ENCODE results near the gene DNAJC11. TPM values are rescaled to one million over a fixed set of nuclear protein-coding genes. Genes with fewer than 3 reads are reported as not detected.

The DNAJC11 gene
- polyA plus RNA-seq, 1 of the 3 experiments (the other 2 are of a cell fraction), result 38.2 TPM

GRCh38 chr1:6594977-6595740 lies 106.5 kb downstream of the DNAJC11 start:
- Histone ChIP-seq H3K27ac (ENCODE audit: low read depth in 2 of 2, low read length in 1 of 2) (no peak overlapping the region), H2AFZ (ENCODE audit: low read depth) (no peak overlapping the region), H3K27me3 (ENCODE audit: insufficient read depth) (no peaks in the 10 kb centered on the region), H3K36me3 (replicated peaks in 1 of 2; ENCODE audit: control insufficient read depth in 1 of 2, insufficient read depth in 2 of 2, low read length in 1 of 2) (peaks cover 4 to 45% of the 10 kb centered on the region in 2 experiments), H3F3A (replicated peaks; ENCODE audit: insufficient read depth) (no peaks in the 10 kb centered on the region), H3K79me2 (ENCODE audit: insufficient read depth) (peaks cover 40% of the 10 kb centered on the region), H4K20me1 (ENCODE audit: insufficient read depth) (peaks cover 22% of the 10 kb centered on the region; the same call in 1 of the 2 replicates), H3K4me3 (ENCODE audit: low read depth in 2 of 2, low read length in 1 of 2) (no peak overlapping the region), H3K9me2 (no peaks in the 10 kb centered on the region), H3K9me3 (no peaks in the 10 kb centered on the region), H3K9ac (no peak overlapping the region), H3K4me2 (no peak overlapping the region), H3K4me1 (ENCODE audit: control insufficient read depth in 1 of 2, insufficient read depth in 2 of 2, low read depth in 1 of 2, low read length in 1 of 2) (peaks cover 0 to 4% of the 10 kb centered on the region in 2 experiments; a peak in 1 of 4 replicates)
- ChIA-PET POLR2A (interaction anchor here (0.6 to 1.0 kb wide), 2 partner anchors 15 to 28 kb away, joined by 3 read pairs; no protein-coding TSS in a partner anchor), CTCF (interaction anchor here (1.8 kb wide), 1 partner anchor 41 kb away, joined by 5 read pairs; the partner anchor contains the start of gene NOL9)
- DNase-seq, result no peak
- TF ChIP-seq CHD2 (IDR thresholded peaks at IDR 0.05; ENCODE audit: low read length, partially characterized antibody) (no peak), CTCF (IDR thresholded peaks at IDR 0.05) (no peak), ZBTB33 (IDR thresholded peaks at IDR 0.05; ENCODE audit: borderline replicate concordance, low read depth) (no peak)
- whole genome bisulfite sequencing (ENCODE audit: low lambda C conversion rate), result 92% methylated on average over 4 of the region's 11 CpGs

GRCh38 chr1:6593810-6594209 lies 107.8 kb downstream of the DNAJC11 start:
- Histone ChIP-seq H3K4me1 (ENCODE audit: control insufficient read depth in 1 of 2, insufficient read depth in 2 of 2, low read depth in 1 of 2, low read length in 1 of 2) (no peaks in the 10 kb centered on the region; a peak in 1 of 4 replicates), H4K20me1 (ENCODE audit: insufficient read depth) (peaks cover 16% of the 10 kb centered on the region; the same call in 1 of the 2 replicates), H3F3A (replicated peaks; ENCODE audit: insufficient read depth) (no peaks in the 10 kb centered on the region), H3K27me3 (ENCODE audit: insufficient read depth) (no peaks in the 10 kb centered on the region), H3K36me3 (replicated peaks in 1 of 2; ENCODE audit: control insufficient read depth in 1 of 2, insufficient read depth in 2 of 2, low read length in 1 of 2) (peaks cover 4 to 45% of the 10 kb centered on the region in 2 experiments), H3K9me3 (no peaks in the 10 kb centered on the region), H3K79me2 (ENCODE audit: insufficient read depth) (peaks cover 26% of the 10 kb centered on the region; the same call in 1 of the 2 replicates), H3K9ac (no peak overlapping the region), H2AFZ (ENCODE audit: low read depth) (no peak overlapping the region), H3K4me3 (ENCODE audit: low read depth in 2 of 2, low read length in 1 of 2) (no peak overlapping the region), H3K4me2 (no peak overlapping the region), H3K9me2 (no peaks in the 10 kb centered on the region), H3K27ac (ENCODE audit: low read depth in 2 of 2, low read length in 1 of 2) (no peak overlapping the region)
- no peak for DNase-seq
- CTCF ChIA-PET, result interaction anchor here (0.9 to 1.8 kb wide), 2 partner anchors 13 to 39 kb away, joined by 4 to 5 read pairs; partner anchors contain the start of gene NOL9
- POLR2A ChIA-PET, result no interaction called here
- 95% methylated on average over 6 of the region's 15 CpGs for WGBS (ENCODE audit: low lambda C conversion rate)
- no peak for TF ChIP-seq CTCF (IDR thresholded peaks at IDR 0.05)
- TF ChIP-seq FOXJ3 (CRISPR knock-in tag; IDR thresholded peaks at IDR 0.05), result no peak
- TF ChIP-seq GATA2 (CRISPR knock-in tag; IDR thresholded peaks at IDR 0.05), result no peak
- TF ChIP-seq FOXM1 (IDR thresholded peaks at IDR 0.05; ENCODE audit: low read depth), result no peak
- no peak for TF ChIP-seq NFIC (IDR thresholded peaks at IDR 0.05; ENCODE audit: borderline replicate concordance)
- TF ChIP-seq REST (IDR thresholded peaks at IDR 0.05; ENCODE audit: low read depth, low read length), result no peak
- no peak for TF ChIP-seq SIN3A (IDR thresholded peaks at IDR 0.05; ENCODE audit: borderline replicate concordance, low read depth, low read length)
- TF ChIP-seq ZBTB33 (IDR thresholded peaks at IDR 0.05; ENCODE audit: borderline replicate concordance, low read depth), result no peak
- TF ChIP-seq EZH2phosphoT487 (IDR thresholded peaks at IDR 0.05; ENCODE audit: borderline replicate concordance, low read depth), result no peak
- TF ChIP-seq POLR2AphosphoS5 (IDR thresholded peaks at IDR 0.05; ENCODE audit: low read depth, low read length), result no peak

Data from SK-N-SH (cell line).